GM23338 (cell line): Measurements from ENCODE around the gene PPFIA4.

ENCODE experiments used
- CREB1 ChIP-seq: fragments of 250-450 bp; sonication (Bioruptor Pico); IDR thresholded peaks from 2 replicates; pipeline ENCODE4 v1.5.0; 2020; ENCODE audit warnings: low read depth, mild to moderate bottlenecking, moderate library complexity
- EZH2 ChIP-seq: fragments of 200-600 bp; sonication (generic); IDR thresholded peaks from one replicate; pipeline ENCODE4 v1.8.0; 2017; ENCODE audit warnings: antibody characterized with exemption, mild to moderate bottlenecking, low read depth; ENCODE audit not compliant: unreplicated experiment
- EZH2phosphoT487 ChIP-seq: fragments of 200-600 bp; sonication (generic); IDR thresholded peaks from one replicate; pipeline ENCODE4 v1.8.1; 2018; ENCODE audit warnings: antibody characterized with exemption; ENCODE audit not compliant: unreplicated experiment
- JUNB ChIP-seq: IDR thresholded peaks from one replicate; pipeline ENCODE4 v1.6.1; 2016; ENCODE audit warnings: antibody characterized with exemption; ENCODE audit not compliant: unreplicated experiment
- NANOG ChIP-seq: IDR thresholded peaks from 2 replicates; pipeline ENCODE4 v1.6.1; 2016; ENCODE audit warnings: antibody characterized with exemption, borderline replicate concordance
- POLR2AphosphoS5 ChIP-seq: IDR thresholded peaks from 2 replicates; pipeline ENCODE4 v1.6.1; 2016; ENCODE audit warnings: antibody characterized with exemption, low read depth
- REST ChIP-seq: IDR thresholded peaks from one replicate; pipeline ENCODE4 v1.6.1; 2018; ENCODE audit warnings: antibody characterized with exemption; ENCODE audit not compliant: unreplicated experiment
- STAT1 ChIP-seq: IDR thresholded peaks from one replicate; pipeline ENCODE4 v1.6.1; 2016; ENCODE audit warnings: antibody characterized with exemption; ENCODE audit not compliant: unreplicated experiment
- TF ChIP-seq, protein P1 (sequence below), 2 experiments: fragments of 200-600 bp in 1 of 2; sonication (generic) in 1 of 2; conservative IDR thresholded peaks; 2 replicates each; pipeline versions ENCODE4 v1.5.1 to v1.6.1; 2016 to 2017; ENCODE audit warnings: antibody characterized with exemption in 2 of 2, low read depth in 2 of 2, mild to moderate bottlenecking in 2 of 2, moderate library complexity in 1 of 2
- TF ChIP-seq, protein P2 (sequence below): IDR thresholded peaks from 2 replicates; pipeline ENCODE4 v1.6.1; 2016; ENCODE audit warnings: antibody characterized with exemption

DNA sequence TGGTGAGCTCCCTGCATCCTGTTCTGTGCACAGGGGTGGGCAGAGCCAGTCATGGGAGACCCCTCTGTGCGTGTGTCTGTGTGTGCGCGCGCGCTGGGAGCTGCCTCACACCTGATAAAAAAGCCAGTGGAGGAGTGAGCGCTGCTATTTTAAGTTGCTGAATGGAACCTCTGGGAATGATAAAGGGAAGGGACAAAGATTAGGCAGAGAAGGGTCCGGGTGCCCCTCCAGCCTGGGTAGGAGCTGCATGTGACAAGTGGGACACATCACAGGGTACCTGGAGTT, 102.1 kb downstream of the PPFIA4 start:
- no peak for TF ChIP-seq CREB1 (CRISPR knock-in tag)
- TF ChIP-seq, protein P1, sequence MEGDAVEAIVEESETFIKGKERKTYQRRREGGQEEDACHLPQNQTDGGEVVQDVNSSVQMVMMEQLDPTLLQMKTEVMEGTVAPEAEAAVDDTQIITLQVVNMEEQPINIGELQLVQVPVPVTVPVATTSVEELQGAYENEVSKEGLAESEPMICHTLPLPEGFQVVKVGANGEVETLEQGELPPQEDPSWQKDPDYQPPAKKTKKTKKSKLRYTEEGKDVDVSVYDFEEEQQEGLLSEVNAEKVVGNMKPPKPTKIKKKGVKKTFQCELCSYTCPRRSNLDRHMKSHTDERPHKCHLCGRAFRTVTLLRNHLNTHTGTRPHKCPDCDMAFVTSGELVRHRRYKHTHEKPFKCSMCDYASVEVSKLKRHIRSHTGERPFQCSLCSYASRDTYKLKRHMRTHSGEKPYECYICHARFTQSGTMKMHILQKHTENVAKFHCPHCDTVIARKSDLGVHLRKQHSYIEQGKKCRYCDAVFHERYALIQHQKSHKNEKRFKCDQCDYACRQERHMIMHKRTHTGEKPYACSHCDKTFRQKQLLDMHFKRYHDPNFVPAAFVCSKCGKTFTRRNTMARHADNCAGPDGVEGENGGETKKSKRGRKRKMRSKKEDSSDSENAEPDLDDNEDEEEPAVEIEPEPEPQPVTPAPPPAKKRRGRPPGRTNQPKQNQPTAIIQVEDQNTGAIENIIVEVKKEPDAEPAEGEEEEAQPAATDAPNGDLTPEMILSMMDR (conservative IDR thresholded peaks at IDR 0.05; ENCODE audit: low read depth in 2 of 2): 0 out of 4 replicates have a peak, but pooled peaks have one; percentile 7 to 15
- no peak for TF ChIP-seq REST
- TF ChIP-seq POLR2AphosphoS5: no peak
- TF ChIP-seq, protein P2, sequence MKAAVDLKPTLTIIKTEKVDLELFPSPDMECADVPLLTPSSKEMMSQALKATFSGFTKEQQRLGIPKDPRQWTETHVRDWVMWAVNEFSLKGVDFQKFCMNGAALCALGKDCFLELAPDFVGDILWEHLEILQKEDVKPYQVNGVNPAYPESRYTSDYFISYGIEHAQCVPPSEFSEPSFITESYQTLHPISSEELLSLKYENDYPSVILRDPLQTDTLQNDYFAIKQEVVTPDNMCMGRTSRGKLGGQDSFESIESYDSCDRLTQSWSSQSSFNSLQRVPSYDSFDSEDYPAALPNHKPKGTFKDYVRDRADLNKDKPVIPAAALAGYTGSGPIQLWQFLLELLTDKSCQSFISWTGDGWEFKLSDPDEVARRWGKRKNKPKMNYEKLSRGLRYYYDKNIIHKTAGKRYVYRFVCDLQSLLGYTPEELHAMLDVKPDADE: no peak
- no peak for TF ChIP-seq JUNB
- TF ChIP-seq EZH2phosphoT487: no peak
- no peak for TF ChIP-seq EZH2
- no peak for TF ChIP-seq STAT1
- TF ChIP-seq NANOG: no peak
